Measurements from ENCODE around the gene CCDC74B. TPM values are rescaled to one million over a fixed set of nuclear protein-coding genes. Genes with fewer than 3 reads are reported as not detected.
"Not testable (repeated sequence)": the region's sequence is repeated elsewhere in the genome, so short reads cannot be mapped to it uniquely, and the experiment has no call there.

CCDC74B gene
- polyA plus RNA-seq, 3 donors: not detected

DNA sequence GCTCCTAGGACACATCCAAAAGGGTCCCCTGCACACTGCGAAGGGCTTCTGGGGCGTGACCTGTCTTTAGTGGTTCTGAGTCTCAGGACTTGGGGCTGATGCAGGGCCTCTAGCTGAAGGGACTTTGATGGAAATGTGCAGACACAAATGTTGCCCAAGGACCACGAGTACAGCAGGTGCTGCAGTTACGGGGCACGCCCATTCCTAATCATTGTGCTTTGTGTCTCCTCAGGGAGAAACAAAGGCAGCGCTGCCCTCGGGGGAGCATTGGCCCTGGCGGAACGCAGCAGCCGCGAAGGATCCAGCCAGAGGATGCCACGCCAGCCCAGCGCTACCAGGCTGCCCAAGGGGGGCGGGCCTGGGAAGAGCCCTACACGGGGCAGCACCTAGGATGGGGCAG, 45.3 kb upstream of the CCDC74B start:
- peaks cover 0 to 3% of the 10 kb centered on the region in 2 donors for H3K36me3 ChIP-seq (replicated peaks in 1 of 2; ENCODE audit: control insufficient read depth in 1 of 2, insufficient read depth in 2 of 2, low read length in 2 of 2)
- Mint-ChIP-seq H3K4me1 (peaks cover 2% of the 10 kb centered on the region), H3K9me3 (no peaks in the 10 kb centered on the region), H3K36me3 (peaks cover 5 to 37% of the 10 kb centered on the region in 2 donors), H3K27me3 (ENCODE audit: low read depth in 3 of 3) (peaks cover 0 to 3% (median 1%) of the 10 kb centered on the region in 3 donors), H3K4me3 (no peak overlapping the region), H3K27ac (no peak overlapping the region)
- H3K4me2 ChIP-seq (replicated peaks; ENCODE audit: extremely low read depth, low read length, poor library complexity, severe bottlenecking): no peak overlapping the region
- no peaks in the 10 kb centered on the region for H3K9me3 ChIP-seq (replicated peaks in 1 of 2; ENCODE audit: control insufficient read depth in 1 of 2, insufficient read depth in 1 of 2, low read length in 2 of 2)
- intact Hi-C loops (cut with micrococcal nuclease): no loop called here
- 85% methylated on average over 13 of the region's 15 CpGs for WGBS (ENCODE audit: insufficient coverage)
- peaks cover 5% of the 10 kb centered on the region for H3K79me2 ChIP-seq (ENCODE audit: insufficient read depth, low read length)
- DNase-seq: no peak
- TF ChIP-seq, protein P1, sequence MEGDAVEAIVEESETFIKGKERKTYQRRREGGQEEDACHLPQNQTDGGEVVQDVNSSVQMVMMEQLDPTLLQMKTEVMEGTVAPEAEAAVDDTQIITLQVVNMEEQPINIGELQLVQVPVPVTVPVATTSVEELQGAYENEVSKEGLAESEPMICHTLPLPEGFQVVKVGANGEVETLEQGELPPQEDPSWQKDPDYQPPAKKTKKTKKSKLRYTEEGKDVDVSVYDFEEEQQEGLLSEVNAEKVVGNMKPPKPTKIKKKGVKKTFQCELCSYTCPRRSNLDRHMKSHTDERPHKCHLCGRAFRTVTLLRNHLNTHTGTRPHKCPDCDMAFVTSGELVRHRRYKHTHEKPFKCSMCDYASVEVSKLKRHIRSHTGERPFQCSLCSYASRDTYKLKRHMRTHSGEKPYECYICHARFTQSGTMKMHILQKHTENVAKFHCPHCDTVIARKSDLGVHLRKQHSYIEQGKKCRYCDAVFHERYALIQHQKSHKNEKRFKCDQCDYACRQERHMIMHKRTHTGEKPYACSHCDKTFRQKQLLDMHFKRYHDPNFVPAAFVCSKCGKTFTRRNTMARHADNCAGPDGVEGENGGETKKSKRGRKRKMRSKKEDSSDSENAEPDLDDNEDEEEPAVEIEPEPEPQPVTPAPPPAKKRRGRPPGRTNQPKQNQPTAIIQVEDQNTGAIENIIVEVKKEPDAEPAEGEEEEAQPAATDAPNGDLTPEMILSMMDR (IDR thresholded peaks at IDR 0.05): no peak
- no peaks in the 10 kb centered on the region for H3K27me3 ChIP-seq (ENCODE audit: control insufficient read depth in 2 of 2, insufficient read depth in 2 of 2, low read length in 2 of 2)
- no peaks in the 10 kb centered on the region for H4K20me1 ChIP-seq (ENCODE audit: insufficient read depth, low read length)
- H2AFZ ChIP-seq (ENCODE audit: insufficient read depth, low read depth, low read length, poor library complexity, severe bottlenecking): no peak overlapping the region
- H3K9ac ChIP-seq (ENCODE audit: insufficient read depth, low read length, poor library complexity, severe bottlenecking): no peak overlapping the region
- H3K4me1 ChIP-seq (ENCODE audit: control insufficient read depth in 1 of 2, insufficient read depth in 2 of 2, low read length in 2 of 2): no peaks in the 10 kb centered on the region
- no peak overlapping the region for H3K4me3 ChIP-seq (replicated peaks in 1 of 3; ENCODE audit: low read depth in 2 of 3, low read length in 3 of 3)
- no peak overlapping the region for H3K27ac ChIP-seq (ENCODE audit: low read depth in 1 of 2, low read length in 2 of 2)

- not testable (repeated sequence) for H2AFZ ChIP-seq (ENCODE audit: insufficient read depth, low read depth, low read length, poor library complexity, severe bottlenecking); H4K20me1 ChIP-seq (ENCODE audit: insufficient read depth, low read length); H3K27ac Mint-ChIP-seq; H3K4me2 ChIP-seq (replicated peaks; ENCODE audit: extremely low read depth, low read length, poor library complexity, severe bottlenecking); H3K9me3 Mint-ChIP-seq; H3K27me3 Mint-ChIP-seq (ENCODE audit: low read depth in 3 of 3); H3K27ac ChIP-seq (ENCODE audit: low read depth in 1 of 2, low read length in 2 of 2); H3K4me3 ChIP-seq (replicated peaks in 1 of 3; ENCODE audit: low read depth in 2 of 3, low read length in 3 of 3); H3K9ac ChIP-seq (ENCODE audit: insufficient read depth, low read length, poor library complexity, severe bottlenecking); DNase-seq; H3K27me3 ChIP-seq (ENCODE audit: control insufficient read depth in 2 of 2, insufficient read depth in 2 of 2, low read length in 2 of 2); H3K4me1 Mint-ChIP-seq; H3K36me3 ChIP-seq (replicated peaks in 1 of 2; ENCODE audit: control insufficient read depth in 1 of 2, insufficient read depth in 2 of 2, low read length in 2 of 2); H3K4me3 Mint-ChIP-seq; H3K9me3 ChIP-seq (replicated peaks in 1 of 2; ENCODE audit: control insufficient read depth in 1 of 2, insufficient read depth in 1 of 2, low read length in 2 of 2); H3K4me1 ChIP-seq (ENCODE audit: control insufficient read depth in 1 of 2, insufficient read depth in 2 of 2, low read length in 2 of 2)
- H3K36me3 Mint-ChIP-seq: peaks cover 5 to 40% of the 10 kb centered on the region in 2 donors
- H3K79me2 ChIP-seq (ENCODE audit: insufficient read depth, low read length): peaks cover 14% of the 10 kb centered on the region
- WGBS (ENCODE audit: insufficient coverage): no CpG with 5 or more reads among the region's 4 CpGs
- intact Hi-C loops (cut with micrococcal nuclease): loop anchor here in 1 of 2 donors (10.0 kb wide), 1 partner anchor 314 kb away; no protein-coding TSS in a partner anchor
Observed at GRCh38 chr2:130188958-130189357, 44.0 kb upstream of the CCDC74B start.

- H3K4me3 Mint-ChIP-seq; H2AFZ ChIP-seq (ENCODE audit: insufficient read depth, low read depth, low read length, poor library complexity, severe bottlenecking); H3K36me3 ChIP-seq (replicated peaks in 1 of 2; ENCODE audit: control insufficient read depth in 1 of 2, insufficient read depth in 2 of 2, low read length in 2 of 2); H3K4me2 ChIP-seq (replicated peaks; ENCODE audit: extremely low read depth, low read length, poor library complexity, severe bottlenecking); H3K27ac ChIP-seq (ENCODE audit: low read depth in 1 of 2, low read length in 2 of 2); H4K20me1 ChIP-seq (ENCODE audit: insufficient read depth, low read length); H3K27me3 ChIP-seq (ENCODE audit: control insufficient read depth in 2 of 2, insufficient read depth in 2 of 2, low read length in 2 of 2); H3K9ac ChIP-seq (ENCODE audit: insufficient read depth, low read length, poor library complexity, severe bottlenecking); H3K9me3 ChIP-seq (replicated peaks in 1 of 2; ENCODE audit: control insufficient read depth in 1 of 2, insufficient read depth in 1 of 2, low read length in 2 of 2); H3K9me3 Mint-ChIP-seq; H3K27me3 Mint-ChIP-seq (ENCODE audit: low read depth in 3 of 3); DNase-seq; H3K4me1 ChIP-seq (ENCODE audit: control insufficient read depth in 1 of 2, insufficient read depth in 2 of 2, low read length in 2 of 2); H3K4me1 Mint-ChIP-seq; H3K4me3 ChIP-seq (replicated peaks in 1 of 3; ENCODE audit: low read depth in 2 of 3, low read length in 3 of 3): not testable (repeated sequence)
- intact Hi-C loops (cut with micrococcal nuclease): loop anchor here in 1 of 2 donors (10.0 kb wide), 1 partner anchor 313 kb away; no protein-coding TSS in a partner anchor
- Mint-ChIP-seq H3K27ac (peak overlapping the region in 2 of 7 donors; percentile 35 to 61), H3K36me3 (peaks cover 5 to 40% of the 10 kb centered on the region in 2 donors)
- H3K79me2 ChIP-seq (ENCODE audit: insufficient read depth, low read length): peaks cover 22% of the 10 kb centered on the region
- WGBS (ENCODE audit: insufficient coverage): 85% methylated on average over 12 of the region's 17 CpGs
Observed at GRCh38 chr2:130187859-130188792, 43.2 kb upstream of the CCDC74B start.
